HUES6 (cell line): ENCODE results near the gene NAE1.

Source experiments
- H3K27ac ChIP-seq: 2 replicates; pipeline ENCODE4 v1.7.0; 2013; ENCODE audit warnings: low read depth, mild to moderate bottlenecking, low read length, inconsistent platforms
- H3K27me3 ChIP-seq: 2 replicates; pipeline ENCODE4 v1.6.1; 2013; ENCODE audit warnings: low read length; ENCODE audit not compliant: control insufficient read depth, insufficient read depth
- H3K36me3 ChIP-seq: 2 replicates; pipeline ENCODE4 v1.6.1; 2013; ENCODE audit warnings: low read length; ENCODE audit not compliant: control insufficient read depth, insufficient read depth
- H3K4me1 ChIP-seq: 2 replicates; pipeline ENCODE4 v1.6.1; 2013; ENCODE audit warnings: low read length; ENCODE audit not compliant: control insufficient read depth, insufficient read depth
- H3K4me3 ChIP-seq: 2 replicates; pipeline ENCODE4 v1.5.1; 2013; ENCODE audit warnings: low read depth, low read length
- H3K9ac ChIP-seq: one replicate; pipeline ENCODE4 v1.6.1; 2013; ENCODE audit warnings: mild to moderate bottlenecking, low read length
- H3K9me3 ChIP-seq: 2 replicates; pipeline ENCODE4 v1.6.1; 2013; ENCODE audit warnings: low read depth, low read length; ENCODE audit not compliant: control insufficient read depth, insufficient read depth

Gene NAE1

GRCh38 chr16:66841366-66841765 is 10.6 kb upstream of the NAE1 start:
- no peak overlapping the region for H3K9ac ChIP-seq
- no peaks in the 10 kb centered on the region for H3K36me3 ChIP-seq
- H3K27me3 ChIP-seq, result peaks cover 60% of the 10 kb centered on the region
- no peaks in the 10 kb centered on the region for H3K9me3 ChIP-seq
- no peak overlapping the region for H3K27ac ChIP-seq
- no peak overlapping the region for H3K4me3 ChIP-seq
- no peaks in the 10 kb centered on the region for H3K4me1 ChIP-seq

- peaks cover 55% of the 10 kb centered on the region for H3K27me3 ChIP-seq
- no peaks in the 10 kb centered on the region for H3K36me3 ChIP-seq
- no peaks in the 10 kb centered on the region for H3K9me3 ChIP-seq
- no peaks in the 10 kb centered on the region for H3K4me1 ChIP-seq
- no peak overlapping the region for H3K27ac ChIP-seq
- no peak overlapping the region for H3K4me3 ChIP-seq
- H3K9ac ChIP-seq, result no peak overlapping the region
These were observed 10.1 kb upstream of the NAE1 start for GRCh38 chr16:66840883-66841282.

GRCh38 chr16:66834746-66835145 is 4.0 kb upstream of the NAE1 start:
- no peaks in the 10 kb centered on the region for H3K36me3 ChIP-seq
- H3K9ac ChIP-seq, result no peak overlapping the region
- H3K9me3 ChIP-seq, result no peaks in the 10 kb centered on the region
- no peak overlapping the region for H3K27ac ChIP-seq
- no peaks in the 10 kb centered on the region; the same call in 1 of the 2 replicates for H3K4me1 ChIP-seq
- H3K27me3 ChIP-seq, result peaks cover 1% of the 10 kb centered on the region; the same call in 1 of the 2 replicates
- H3K4me3 ChIP-seq, result no peak overlapping the region

GRCh38 chr16:66832661-66833305 is 2.0 kb upstream of the NAE1 start:
- Histone ChIP-seq H3K4me1 (peaks cover 10% of the 10 kb centered on the region), H3K27me3 (no peaks in the 10 kb centered on the region), H3K27ac (no peak overlapping the region), H3K9me3 (no peaks in the 10 kb centered on the region), H3K4me3 (no peak overlapping the region), H3K9ac (no peak overlapping the region), H3K36me3 (peaks cover 12% of the 10 kb centered on the region)

GRCh38 chr16:66832190-66832589 is 1.4 kb upstream of the NAE1 start:
- no peaks in the 10 kb centered on the region for H3K9me3 ChIP-seq
- peaks cover 16% of the 10 kb centered on the region for H3K36me3 ChIP-seq
- no peaks in the 10 kb centered on the region for H3K27me3 ChIP-seq
- H3K4me1 ChIP-seq, result peaks cover 10% of the 10 kb centered on the region
- H3K4me3 ChIP-seq, result no peak overlapping the region
- H3K9ac ChIP-seq, result no peak overlapping the region
- H3K27ac ChIP-seq, result no peak overlapping the region

DNA sequence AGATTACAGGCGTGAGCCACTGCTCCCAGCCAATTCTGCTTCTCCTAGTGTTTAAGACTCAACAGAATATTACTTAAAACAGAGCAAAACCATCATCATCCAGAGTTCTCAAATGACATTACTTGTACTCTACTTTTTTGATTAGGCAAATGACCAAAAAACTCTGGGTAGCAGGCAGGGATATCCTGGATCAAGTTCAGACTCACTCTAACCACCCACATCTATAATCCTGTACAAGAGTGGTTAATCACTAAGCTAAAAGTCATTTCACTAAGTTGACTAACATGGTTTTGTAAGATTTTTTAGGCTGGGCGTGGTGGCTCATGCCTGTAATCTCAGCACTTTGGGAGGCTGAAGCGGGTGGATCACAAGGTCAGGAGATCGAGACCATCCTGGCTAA is 6.8 kb downstream of the NAE1 start:
- Histone ChIP-seq H3K9me3 (no peaks in the 10 kb centered on the region), H3K27me3 (no peaks in the 10 kb centered on the region), H3K4me3 (no peak overlapping the region), H3K27ac (no peak overlapping the region), H3K36me3 (peaks cover 83% of the 10 kb centered on the region), H3K4me1 (peaks cover 2% of the 10 kb centered on the region; the same call in 1 of the 2 replicates), H3K9ac (no peak overlapping the region)

DNA sequence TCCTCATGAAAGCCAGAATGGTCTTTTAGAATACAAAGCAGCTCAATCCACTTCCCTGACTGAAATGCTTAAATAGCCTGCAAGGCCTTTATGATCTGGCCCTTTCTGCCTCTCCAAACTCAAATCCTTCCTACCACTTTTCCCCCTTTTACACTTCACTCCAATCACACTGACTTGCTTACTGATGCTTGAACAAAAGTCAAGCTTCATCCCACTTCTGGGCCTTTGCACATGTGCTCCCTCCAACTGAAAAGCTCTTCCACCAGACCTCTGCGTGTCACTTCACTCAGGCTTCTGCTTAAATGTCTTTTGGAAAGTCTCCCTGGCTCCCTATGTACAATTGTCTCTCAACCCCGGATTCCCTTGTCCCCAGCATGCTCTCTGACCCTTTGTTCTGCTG is 16.0 kb downstream of the NAE1 start:
- Histone ChIP-seq H3K27me3 (no peaks in the 10 kb centered on the region), H3K9ac (no peak overlapping the region), H3K36me3 (peaks cover 90% of the 10 kb centered on the region), H3K4me1 (no peaks in the 10 kb centered on the region), H3K9me3 (no peaks in the 10 kb centered on the region), H3K27ac (no peak overlapping the region), H3K4me3 (no peak overlapping the region)

DNA sequence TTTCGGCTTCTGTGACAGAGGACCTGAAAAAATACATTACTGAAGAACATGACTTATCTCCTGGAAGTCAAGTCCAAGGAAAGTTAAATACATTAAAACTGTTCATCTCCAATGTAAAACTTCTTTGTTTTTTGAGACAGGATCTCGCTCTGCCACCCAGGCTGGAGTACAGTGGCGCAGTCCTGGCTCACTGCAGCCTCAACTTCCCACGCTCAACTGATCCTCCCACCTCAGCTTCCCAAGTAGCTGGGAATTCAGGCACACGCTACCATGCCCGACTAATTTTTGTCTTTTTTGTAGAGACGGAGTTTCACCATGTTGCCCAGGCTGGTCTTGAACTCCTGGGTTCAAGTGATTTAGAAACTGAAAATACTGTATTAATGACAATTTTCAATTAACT is 19.7 kb downstream of the NAE1 start:
- peaks cover 89% of the 10 kb centered on the region for H3K36me3 ChIP-seq
- H3K9ac ChIP-seq, result no peak overlapping the region
- no peaks in the 10 kb centered on the region for H3K9me3 ChIP-seq
- no peak overlapping the region for H3K27ac ChIP-seq
- H3K27me3 ChIP-seq, result no peaks in the 10 kb centered on the region
- H3K4me3 ChIP-seq, result no peak overlapping the region
- H3K4me1 ChIP-seq, result no peaks in the 10 kb centered on the region

DNA sequence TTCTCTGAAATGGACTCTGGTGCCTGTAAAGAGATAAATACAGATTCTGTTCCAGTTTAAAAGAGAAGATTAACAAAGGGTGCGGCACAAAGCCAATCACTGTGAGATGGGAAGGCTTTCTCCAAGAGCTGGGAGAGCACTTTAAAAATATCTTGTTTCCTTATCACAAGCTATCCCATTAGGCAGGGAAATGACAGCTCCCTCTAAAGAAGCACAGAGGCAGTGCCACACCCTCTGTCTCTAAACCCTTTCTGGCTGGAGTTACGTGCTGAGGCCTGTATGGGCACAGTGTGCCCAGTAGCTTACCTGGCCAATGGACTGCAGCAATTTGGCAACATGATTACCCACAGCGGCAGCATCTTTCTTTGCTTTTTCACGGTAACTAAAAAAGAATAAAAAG is 20.4 kb downstream of the NAE1 start:
- no peak overlapping the region for H3K27ac ChIP-seq
- no peak overlapping the region for H3K9ac ChIP-seq
- no peaks in the 10 kb centered on the region for H3K4me1 ChIP-seq
- H3K27me3 ChIP-seq, result no peaks in the 10 kb centered on the region
- no peaks in the 10 kb centered on the region for H3K9me3 ChIP-seq
- H3K36me3 ChIP-seq, result peaks cover 91% of the 10 kb centered on the region
- H3K4me3 ChIP-seq, result no peak overlapping the region

DNA sequence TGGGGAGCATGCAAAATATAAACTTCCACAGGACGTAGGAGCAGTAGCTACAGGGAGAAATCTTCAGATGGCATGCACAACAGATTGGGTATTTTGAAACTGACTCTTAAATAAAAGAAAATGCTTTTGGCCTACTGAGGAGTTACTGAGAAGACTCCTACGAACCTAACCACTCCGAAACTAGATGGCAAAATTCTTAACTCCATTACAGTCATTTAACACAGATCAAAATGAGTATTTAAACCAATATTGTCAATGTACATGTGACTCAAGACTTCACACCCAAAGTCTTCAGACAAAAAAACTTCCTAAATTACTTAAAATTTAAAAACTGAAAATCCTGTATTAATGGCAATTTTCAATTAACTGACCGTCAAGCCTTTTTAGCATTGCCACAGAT is 21.0 kb downstream of the NAE1 start:
- no peaks in the 10 kb centered on the region for H3K27me3 ChIP-seq
- no peak overlapping the region for H3K27ac ChIP-seq
- H3K9ac ChIP-seq, result no peak overlapping the region
- H3K4me3 ChIP-seq, result no peak overlapping the region
- H3K9me3 ChIP-seq, result no peaks in the 10 kb centered on the region
- H3K36me3 ChIP-seq, result peaks cover 91% of the 10 kb centered on the region
- no peaks in the 10 kb centered on the region for H3K4me1 ChIP-seq

DNA sequence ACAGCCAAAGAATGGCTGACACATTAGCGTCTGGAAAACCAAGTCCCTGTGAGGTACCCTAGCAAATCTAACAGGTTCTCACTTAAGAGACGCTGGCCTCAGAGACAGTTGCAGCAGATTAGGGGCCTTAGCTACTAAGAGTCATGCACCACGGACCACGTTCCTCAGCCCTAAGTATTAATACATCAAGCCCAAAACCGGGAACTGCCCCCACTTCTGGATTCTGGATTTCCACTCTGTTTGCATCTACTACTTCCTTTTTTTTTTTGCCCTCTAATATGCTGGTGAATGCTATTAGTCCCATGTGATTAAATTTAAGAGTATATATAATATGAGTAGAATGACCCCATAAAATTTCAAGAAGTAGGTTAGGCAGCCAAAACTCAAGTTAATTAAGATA is 28.6 kb downstream of the NAE1 start:
- Histone ChIP-seq H3K4me1 (no peaks in the 10 kb centered on the region), H3K9me3 (no peaks in the 10 kb centered on the region), H3K9ac (no peak overlapping the region), H3K36me3 (peaks cover 59% of the 10 kb centered on the region), H3K27ac (no peak overlapping the region), H3K27me3 (no peaks in the 10 kb centered on the region), H3K4me3 (no peak overlapping the region)
